ENCODE results near the gene SQSTM1. TPM values are rescaled to one million over a fixed set of nuclear protein-coding genes. Genes with fewer than 3 reads are reported as not detected.
A peak's percentile ranks its signal among the peaks of the same experiment; 100 is the strongest.

SQSTM1 gene
- total RNA-seq, 3 donors from 2014 or later, result 302 to 348 (median 321) TPM

DNA sequence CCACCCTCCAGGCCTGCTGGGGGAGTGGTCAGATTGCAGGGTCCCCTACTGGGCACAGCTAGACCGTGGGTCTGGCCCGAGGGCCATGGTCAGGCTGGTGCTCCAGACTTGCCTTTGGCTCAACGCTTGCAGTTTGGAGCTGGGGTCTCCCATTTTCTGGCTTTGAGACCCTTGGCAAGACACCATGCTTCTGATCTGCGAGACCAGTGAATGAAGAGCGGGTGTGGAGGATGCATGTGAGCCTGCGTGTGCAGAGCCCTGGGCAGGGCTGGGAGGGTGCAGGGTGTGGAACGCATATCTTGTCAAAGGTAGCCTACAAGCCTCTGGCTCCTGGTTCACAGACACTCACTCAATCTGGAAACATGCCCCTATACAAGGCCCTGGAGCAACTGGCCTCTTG is 44.0 kb downstream of the SQSTM1 start:
- H3K4me3 ChIP-seq, result no peak overlapping the region
- H3K36me3 ChIP-seq (ENCODE audit: low read depth), result peaks cover 4% of the 10 kb centered on the region
- H3K4me1 ChIP-seq (ENCODE audit: low read depth), result no peaks in the 10 kb centered on the region
- ATAC-seq, result no peak
- intact Hi-C loops (cut with DNase I, micrococcal nuclease), result no loop called here
- no peak for DNase-seq
- no peaks in the 10 kb centered on the region for H3K9me3 ChIP-seq
- TF ChIP-seq, protein P1, sequence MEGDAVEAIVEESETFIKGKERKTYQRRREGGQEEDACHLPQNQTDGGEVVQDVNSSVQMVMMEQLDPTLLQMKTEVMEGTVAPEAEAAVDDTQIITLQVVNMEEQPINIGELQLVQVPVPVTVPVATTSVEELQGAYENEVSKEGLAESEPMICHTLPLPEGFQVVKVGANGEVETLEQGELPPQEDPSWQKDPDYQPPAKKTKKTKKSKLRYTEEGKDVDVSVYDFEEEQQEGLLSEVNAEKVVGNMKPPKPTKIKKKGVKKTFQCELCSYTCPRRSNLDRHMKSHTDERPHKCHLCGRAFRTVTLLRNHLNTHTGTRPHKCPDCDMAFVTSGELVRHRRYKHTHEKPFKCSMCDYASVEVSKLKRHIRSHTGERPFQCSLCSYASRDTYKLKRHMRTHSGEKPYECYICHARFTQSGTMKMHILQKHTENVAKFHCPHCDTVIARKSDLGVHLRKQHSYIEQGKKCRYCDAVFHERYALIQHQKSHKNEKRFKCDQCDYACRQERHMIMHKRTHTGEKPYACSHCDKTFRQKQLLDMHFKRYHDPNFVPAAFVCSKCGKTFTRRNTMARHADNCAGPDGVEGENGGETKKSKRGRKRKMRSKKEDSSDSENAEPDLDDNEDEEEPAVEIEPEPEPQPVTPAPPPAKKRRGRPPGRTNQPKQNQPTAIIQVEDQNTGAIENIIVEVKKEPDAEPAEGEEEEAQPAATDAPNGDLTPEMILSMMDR (IDR thresholded peaks at IDR 0.05), result no peak

DNA sequence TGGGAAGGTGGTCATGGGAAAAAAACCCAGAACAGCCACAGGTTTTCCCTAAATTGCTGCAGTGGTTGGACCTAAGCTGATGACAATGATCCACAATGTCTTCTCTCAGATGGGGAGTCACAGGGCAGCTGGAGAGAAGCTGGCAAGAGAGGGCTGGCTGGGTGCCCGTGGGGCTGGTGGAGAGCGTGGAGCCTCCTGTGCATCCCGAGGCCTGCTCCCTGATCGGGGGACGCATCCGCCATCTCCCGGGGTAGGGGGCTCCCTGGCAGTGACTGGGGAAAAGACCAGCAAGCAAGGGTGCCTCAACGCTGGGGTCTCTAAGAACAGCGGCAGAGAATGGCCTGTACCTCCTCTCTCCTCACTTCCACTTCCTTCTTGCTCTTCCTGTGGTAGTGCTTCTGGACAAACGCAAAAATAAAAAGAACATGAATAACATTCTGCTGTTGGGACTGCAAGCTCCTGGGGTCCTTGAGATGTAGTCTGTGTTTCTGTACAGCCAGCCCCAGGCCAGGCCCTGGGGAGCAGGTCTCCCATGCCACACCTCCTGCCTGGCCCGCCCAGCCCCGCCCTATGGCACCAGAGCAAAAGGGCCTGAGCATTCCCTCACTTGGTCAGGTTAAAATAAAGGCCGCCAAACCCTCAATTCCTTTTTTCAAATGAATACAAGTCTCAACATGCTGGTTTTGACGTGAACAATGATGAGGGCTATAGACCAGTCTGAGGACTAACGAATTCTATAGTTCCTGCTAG is 45.0 kb downstream of the SQSTM1 start:
- no peaks in the 10 kb centered on the region for H3K9me3 ChIP-seq
- H3K4me3 ChIP-seq, result no peak overlapping the region
- TF ChIP-seq, protein P1 (IDR thresholded peaks at IDR 0.05), result no peak
- H3K4me1 ChIP-seq (ENCODE audit: low read depth), result no peaks in the 10 kb centered on the region
- ATAC-seq, result peak; percentile 35
- H3K36me3 ChIP-seq (ENCODE audit: low read depth), result peaks cover 4% of the 10 kb centered on the region
- intact Hi-C loops (cut with DNase I, micrococcal nuclease), result no loop called here
- DNase-seq, result peak in 1 of 3 donors; percentile 32

DNA sequence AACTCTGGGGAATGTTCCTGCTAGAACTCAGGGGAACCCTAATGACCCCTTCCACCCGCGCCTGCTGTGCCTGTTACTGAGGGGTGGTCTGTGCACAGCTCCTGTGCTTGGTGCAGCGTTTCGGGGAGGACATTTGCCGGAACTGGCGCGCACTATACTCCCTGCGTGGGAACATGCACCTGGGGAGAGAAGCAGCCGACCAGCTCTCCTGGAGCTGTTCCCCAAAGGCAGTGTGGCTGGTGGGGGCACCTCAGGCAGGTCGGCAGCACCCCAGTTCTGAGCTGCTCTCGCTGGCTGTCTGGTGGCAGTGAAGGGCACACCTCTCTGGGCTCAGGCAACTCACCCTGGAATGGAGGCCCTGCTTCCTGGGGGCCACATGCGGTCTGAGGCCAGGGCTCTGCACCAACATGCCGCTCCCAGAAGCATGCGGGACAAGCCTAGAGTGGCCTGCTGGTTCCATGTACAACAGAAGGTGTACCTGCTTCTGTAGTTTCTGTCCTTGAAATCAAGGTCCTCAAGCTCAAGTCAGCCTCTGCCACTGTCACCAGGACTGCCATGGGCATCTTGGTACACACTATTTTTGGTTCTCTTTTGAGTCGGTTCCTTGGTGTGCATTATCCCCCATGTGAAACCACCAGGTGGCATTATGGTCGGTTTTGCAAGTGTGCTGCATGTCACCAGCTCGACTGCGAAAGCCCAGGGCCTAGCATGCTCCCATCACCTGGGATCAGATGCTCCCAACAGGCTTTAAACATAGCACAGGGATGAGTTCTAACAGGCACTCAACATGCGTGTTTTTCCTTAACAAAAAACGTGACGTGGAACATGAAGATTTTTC is 45.8 kb downstream of the SQSTM1 start:
- no peak overlapping the region for H3K4me3 ChIP-seq
- ATAC-seq, result peak; percentile 4
- intact Hi-C loops (cut with DNase I, micrococcal nuclease), result no loop called here
- peaks cover 4% of the 10 kb centered on the region for H3K36me3 ChIP-seq (ENCODE audit: low read depth)
- H3K9me3 ChIP-seq, result no peaks in the 10 kb centered on the region
- H3K4me1 ChIP-seq (ENCODE audit: low read depth), result no peaks in the 10 kb centered on the region
- TF ChIP-seq, protein P1 (IDR thresholded peaks at IDR 0.05), result no peak
- no peak for DNase-seq

DNA sequence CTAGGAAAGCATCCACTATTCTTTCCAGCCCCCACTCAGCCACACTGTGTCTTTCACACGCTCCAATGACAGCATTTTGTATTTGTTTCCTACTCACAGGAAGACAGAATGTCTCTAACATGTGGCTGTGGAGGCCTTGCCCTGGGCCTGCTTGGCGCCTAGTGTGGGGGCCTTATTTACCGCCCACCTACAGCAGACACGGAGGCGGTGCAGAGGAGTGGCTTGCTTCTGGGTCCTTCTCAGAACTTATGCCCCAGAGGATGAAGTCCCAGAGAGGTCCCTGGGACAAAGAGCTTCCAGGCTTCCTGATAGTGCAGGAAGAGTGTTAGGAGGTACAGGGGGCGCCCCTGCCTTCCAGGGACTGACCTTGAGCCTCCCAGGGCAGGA is 46.4 kb downstream of the SQSTM1 start:
- no peak for DNase-seq
- Histone ChIP-seq H3K36me3 (ENCODE audit: low read depth) (peaks cover 4% of the 10 kb centered on the region), H3K4me3 (no peak overlapping the region), H3K9me3 (no peaks in the 10 kb centered on the region), H3K4me1 (ENCODE audit: low read depth) (no peaks in the 10 kb centered on the region)
- TF ChIP-seq, protein P1 (IDR thresholded peaks at IDR 0.05), result no peak
- intact Hi-C loops (cut with DNase I, micrococcal nuclease), result no loop called here
- ATAC-seq, result no peak

DNA sequence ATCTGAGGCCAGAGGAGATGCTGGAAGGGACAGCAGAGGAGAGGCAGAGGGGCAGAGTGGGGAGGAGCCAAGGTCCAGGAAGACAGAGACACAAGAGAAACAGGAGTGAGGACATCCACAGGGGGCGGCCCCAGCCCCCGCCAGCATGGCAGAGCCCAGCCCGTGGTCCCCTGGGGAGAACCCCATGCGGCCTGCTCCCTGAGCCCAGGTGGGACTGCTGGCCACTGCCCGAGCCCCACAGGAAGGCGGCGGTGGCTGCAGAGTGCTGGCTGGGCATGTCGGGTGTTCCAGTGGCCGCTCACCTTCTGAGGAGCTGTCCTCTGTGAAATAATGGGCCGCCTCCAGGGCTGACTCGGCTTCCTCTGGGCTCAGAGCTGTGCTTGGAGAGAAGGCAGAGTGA is 46.8 kb downstream of the SQSTM1 start:
- ATAC-seq (no peak), DNase-seq (no peak)
- no peak overlapping the region for H3K4me3 ChIP-seq
- peaks cover 4% of the 10 kb centered on the region for H3K36me3 ChIP-seq (ENCODE audit: low read depth)
- intact Hi-C loops (cut with DNase I, micrococcal nuclease), result no loop called here
- TF ChIP-seq, protein P1 (IDR thresholded peaks at IDR 0.05), result no peak
- no peaks in the 10 kb centered on the region for H3K9me3 ChIP-seq
- no peaks in the 10 kb centered on the region for H3K4me1 ChIP-seq (ENCODE audit: low read depth)

All from mucosa of descending colon (tissue), 3 donors.